ENCODE measurements around the gene CYP8B1. TPM values are rescaled to one million over a fixed set of nuclear protein-coding genes. Genes with fewer than 3 reads are reported as not detected.
A peak's percentile ranks its signal among the peaks of the same experiment; 100 is the strongest.
"Not testable (repeated sequence)": the region's sequence is repeated elsewhere in the genome, so short reads cannot be mapped to it uniquely, and the experiment has no call there.

Gene CYP8B1
- total RNA-seq, 1 experiment from 2014 or later = not detected

DNA sequence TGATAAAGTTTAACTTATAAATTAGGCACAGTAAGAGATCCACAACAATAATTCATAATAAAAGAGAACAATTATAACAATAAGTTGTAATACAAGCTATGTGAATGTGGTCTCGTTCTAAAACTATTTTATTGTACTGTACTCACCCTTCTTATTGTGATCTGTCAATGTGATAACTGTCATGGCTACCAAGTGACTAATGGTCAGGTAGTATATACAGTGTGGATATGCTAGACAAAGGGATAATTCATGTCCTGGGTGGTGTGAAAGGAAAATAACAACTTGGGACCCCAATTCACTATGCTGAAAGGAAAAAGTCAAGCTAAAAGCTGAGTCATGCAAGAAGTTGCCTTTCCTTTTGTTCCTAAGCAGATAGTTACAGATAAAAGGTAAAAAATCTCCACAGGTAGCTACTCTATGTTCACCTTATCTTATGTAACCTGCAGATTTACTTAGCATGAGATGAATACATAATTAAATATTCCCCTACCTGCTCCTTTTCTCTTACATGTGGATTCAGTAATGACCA is 10.7 kb upstream of the CYP8B1 start:
- peak; percentile 31 for DNase-seq (ENCODE audit: low spot score)

DNA sequence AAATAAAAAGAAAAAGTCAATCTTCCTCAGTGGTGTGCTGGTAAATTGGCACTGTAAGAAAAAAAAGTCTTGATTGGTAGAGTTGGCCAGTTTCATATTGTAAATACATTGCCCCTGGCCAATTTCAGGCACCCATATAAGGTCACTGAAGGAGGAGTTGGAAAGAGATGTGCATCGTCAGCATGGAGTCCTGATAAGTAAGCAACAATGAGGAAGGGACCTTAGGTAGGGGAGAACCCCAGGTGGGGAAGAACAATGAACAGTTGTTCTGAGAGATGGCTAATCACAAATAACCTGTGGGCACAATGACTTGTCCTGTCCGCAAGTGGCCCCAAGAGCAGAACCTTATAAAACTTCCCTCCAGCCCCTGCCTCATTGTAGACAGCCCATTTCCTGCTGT is 8.6 kb upstream of the CYP8B1 start:
- DNase-seq (ENCODE audit: low spot score) = no peak

DNA sequence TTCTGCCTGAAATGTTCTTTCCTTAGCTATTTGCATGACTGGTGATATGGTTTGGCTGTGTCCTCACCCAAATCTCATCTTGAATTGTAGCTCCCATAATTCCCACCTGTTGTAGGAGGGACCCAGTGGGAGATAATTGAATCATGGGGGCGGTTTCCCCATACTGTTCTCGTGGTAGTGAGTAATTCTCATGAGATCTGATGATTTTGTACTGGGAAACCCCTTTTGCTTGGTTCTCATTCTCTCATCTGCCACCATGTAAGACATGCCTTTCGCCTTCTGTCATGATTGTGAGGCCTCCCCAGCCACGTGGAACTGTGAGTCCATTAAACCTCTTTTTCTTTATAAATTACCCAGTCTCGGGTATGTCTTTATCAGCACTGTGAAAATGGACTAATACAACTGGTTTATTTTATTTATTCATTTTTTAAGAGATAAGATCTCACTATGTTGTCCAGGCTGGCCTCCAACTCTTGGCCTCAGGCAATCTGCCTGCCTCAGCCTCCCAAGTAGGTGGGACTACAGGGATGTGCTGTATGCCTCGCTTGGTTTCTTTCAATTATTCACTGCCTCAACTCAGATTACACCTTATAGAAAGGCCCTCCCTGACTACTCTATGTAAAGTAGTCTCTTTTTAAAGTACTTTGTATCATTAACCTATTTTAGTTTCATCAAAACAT is 7.7 kb upstream of the CYP8B1 start:
- DNase-seq (ENCODE audit: low spot score) = not testable (repeated sequence)

DNA sequence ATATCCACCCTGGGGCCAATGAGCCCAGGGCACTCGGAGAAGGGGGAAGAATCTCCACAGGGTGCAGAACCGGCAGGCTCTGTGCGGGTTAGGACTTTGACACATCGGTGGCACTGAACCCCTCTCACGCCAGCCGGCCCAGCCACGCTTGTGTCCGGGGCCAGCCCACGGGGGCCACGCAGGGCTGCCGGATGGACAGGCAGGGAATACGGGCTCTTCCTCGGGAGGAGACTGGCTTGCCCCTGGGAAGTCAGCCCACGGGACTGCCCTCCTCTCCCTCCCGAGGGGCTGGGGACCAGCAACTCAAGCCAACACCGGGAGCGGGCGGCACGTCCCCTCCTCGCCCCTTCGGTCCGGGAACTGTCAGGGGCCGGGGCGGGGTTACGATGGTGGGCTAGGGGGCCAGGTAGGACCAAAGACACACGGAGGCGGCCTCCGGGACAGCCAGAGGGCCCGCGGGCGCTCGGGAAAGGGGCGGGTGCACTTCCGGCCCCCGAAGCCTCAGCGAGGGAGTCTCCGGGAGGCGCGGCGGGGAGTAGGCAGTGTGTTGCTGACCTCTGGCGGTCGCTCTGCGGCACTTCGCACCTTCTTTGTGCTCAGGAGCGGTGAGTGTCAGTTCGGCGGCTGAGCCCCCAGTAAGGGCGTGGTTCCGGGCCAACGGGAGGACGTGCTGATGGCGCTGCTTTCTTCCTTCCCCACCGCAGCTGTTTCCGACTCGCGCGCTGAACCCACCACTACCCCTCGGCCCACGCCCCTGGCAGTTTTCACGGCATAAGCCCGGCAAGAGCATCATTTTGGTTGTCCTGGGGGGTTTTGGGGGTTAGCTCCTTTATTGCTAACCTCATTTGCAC is 5.1 kb upstream of the CYP8B1 start:
- DNase-seq (ENCODE audit: low spot score) = peak; percentile 73

DNA sequence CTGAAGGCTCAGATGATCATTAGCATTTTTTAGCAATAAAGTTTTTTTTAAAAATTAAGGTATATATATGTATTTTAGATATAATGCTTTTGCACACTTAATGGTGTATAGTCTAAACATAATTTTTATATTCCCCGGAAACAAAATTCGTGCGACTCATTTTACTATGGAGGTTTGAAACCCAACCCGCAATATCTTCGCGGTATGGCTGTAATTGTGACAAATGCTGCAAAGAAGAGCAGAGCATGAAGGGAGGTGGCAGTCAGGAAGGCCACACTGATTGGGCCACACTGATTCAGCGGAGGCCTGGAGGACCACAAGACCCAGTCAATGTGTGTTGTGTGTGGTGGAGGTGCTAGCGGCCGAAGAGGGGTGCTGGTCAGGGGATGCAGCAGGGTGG is 4.5 kb upstream of the CYP8B1 start:
- no peak for DNase-seq (ENCODE audit: low spot score)

DNA sequence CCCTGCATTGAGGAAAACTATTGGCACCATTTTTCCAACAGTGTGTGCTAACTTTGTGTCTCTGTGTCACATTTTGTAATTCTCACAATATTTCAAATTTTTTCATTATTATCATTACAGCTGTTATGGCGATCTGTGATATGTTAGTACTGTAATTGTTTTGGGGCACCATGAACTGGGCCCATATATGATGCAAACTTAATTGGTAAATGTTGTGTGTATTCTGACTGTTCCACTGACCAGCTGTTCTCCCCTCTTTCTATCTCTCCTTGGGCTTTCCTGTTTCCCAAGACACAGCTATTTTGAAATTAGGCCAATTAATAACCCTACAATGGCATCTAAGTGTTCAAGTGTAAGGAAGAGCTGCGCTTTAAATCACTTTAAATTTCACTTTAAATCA is 2.2 kb upstream of the CYP8B1 start:
- no peak for DNase-seq (ENCODE audit: low spot score)

DNA sequence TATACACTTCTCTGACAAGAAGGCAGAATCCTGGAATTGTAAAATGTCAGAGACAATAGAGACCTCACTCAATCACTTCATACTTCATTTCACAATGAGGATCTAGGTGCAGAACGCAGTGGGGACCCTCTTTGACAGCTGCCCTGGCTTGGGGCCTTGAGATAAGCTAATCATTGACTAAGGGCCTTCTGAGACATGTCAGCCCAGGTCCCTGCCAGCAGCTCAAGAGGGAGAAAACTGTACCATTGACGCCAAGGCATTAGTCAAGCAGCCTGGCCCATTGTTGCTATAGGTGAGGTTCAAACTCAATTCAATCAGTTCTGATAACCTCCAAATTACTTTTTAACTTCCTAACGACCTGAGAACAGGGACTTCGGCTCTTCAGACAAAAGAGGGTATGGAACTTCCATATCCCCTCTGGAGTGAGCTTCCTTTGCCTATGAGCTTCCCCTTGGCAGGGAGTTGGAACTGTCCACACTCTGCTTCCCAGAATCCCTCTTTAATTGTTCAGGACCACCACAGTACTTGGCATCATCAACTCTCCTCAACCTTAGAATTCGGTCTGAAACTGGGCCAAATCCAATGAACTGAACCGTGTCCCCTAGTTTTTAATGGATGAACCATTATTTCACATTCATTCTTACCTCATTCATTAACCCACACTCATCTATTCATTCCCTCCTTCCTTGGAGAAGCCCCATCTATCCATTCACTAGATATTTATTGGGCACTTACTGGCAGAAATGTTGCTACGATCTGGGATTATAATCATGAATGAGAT is 1.5 kb upstream of the CYP8B1 start:
- DNase-seq (ENCODE audit: low spot score) = no peak

DNA sequence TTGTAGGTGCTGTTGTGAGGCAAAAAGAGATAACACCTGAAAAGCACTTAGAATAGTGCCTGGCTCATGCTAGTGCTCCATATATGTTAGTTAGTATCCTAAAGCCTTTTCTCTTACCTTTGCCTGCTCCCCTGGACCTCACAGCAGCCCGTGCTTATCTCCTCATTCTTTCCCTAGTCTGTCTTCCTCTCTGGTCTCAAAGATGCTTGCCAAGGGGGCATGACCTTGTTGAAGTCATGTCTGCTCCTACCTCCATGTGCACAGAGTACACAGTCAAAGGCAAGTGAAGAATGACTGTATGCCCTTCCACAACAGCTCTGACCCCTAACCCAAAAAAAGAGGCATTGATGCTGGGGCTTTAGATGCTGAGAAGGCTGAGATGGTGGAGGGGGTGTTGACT is 722 bp upstream of the CYP8B1 start:
- no peak for DNase-seq (ENCODE audit: low spot score)

DNA sequence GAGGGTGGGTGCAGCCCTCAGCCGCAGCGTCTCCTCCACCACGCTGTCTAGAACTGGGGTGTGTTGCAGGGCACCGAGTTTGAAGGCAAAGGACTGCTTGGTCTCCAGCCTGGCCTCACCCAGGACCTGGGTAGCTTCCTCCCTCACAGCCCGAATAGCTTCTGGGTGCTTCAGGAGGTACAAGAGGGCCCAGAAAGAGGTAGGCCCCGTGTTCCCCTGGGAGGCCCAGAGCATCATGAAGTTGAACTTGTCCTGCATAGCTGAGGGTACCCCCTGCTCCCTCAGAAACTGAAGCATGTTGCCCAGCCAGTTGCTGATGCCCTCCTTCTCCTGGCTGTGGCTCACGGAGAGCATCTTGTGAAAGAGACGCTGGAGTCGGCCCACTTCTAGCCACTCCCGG is 930 bp downstream of the CYP8B1 start:
- no peak for DNase-seq (ENCODE audit: low spot score)

DNA sequence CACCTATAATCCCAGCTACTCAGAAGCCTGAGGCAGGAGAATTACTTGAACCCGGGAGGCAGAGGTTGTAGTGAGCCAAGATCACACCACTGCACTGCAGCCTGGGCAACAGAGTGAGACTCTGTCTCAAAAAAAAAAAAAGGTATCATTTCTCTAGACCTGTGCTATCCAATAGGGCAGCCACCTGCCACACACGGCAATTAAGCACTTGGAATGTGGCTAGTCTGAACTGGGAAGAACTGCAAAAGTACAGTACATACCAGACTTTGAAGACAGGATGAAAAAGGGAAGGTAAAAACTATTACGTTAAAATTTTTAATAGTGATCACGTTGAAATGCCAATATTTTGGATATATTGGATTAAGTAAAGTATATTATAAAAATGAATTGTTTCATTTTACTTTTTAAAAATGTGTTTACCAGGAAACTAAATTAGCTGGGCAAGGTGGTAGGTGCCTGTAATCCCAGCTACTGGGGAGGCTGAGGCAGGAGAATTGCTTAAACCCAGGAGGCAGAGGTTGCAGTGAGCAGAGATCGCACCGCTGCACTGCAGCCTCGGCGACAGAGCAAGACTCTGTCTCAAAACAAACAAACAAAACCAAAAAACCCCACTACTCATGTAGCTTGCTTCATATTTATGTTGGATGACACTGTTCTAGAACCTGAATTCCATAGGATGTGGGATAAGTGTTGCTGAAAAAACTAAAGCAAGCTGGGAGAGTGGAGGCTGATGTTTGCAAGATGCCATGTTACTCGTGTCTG is 2.3 kb downstream of the CYP8B1 start:
- DNase-seq (ENCODE audit: low spot score) = no peak

DNA sequence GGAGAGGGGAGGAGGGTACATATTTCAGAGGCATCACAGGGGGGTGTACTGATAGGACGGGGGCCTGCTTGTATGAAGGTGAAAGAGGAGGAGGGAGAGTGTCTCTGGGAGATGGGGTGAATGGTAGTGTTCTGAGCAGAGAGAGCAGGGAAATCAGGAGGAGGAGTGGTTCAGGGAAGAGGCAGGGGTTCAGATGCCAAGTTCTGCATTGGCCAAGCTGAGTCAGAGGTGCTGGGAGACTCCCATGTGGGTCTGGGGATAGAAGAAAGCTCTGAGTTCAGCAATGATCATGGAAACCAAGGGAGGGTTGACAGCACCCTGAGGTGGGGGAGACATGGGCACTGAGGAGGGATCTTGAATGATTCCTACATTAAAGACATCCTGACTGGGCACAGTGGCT is 3.0 kb downstream of the CYP8B1 start:
- no peak for DNase-seq (ENCODE audit: low spot score)

DNA sequence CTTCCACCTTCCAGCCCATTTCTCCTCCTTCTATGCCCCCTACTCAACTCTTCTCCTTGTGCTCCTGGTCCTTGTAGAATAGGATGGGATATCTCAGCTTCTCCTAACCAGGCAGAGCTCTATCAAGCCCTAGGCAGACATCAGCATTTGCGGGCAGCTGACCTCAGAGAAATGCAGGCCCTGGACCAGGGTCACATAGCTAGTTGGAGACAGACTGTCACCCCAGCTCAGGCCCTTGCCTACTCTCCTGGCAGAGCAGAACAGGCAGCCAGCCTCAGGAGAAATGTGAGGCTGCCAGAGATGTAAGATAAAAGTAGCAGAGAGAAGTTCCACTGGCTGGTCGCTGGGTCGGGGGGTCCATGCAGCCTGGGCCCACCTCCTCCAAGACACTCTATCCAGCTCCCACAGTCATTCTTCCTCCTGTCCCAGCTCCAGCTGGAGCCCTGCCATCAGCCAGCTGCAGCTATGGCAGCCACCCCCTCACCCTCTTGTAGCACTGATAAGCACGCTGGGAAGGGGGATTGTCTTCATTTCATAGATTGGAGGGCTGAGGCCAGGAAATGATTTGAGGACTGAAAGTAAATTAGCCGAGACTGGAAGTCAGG is 4.0 kb downstream of the CYP8B1 start:
- DNase-seq (ENCODE audit: low spot score) = no peak

DNA sequence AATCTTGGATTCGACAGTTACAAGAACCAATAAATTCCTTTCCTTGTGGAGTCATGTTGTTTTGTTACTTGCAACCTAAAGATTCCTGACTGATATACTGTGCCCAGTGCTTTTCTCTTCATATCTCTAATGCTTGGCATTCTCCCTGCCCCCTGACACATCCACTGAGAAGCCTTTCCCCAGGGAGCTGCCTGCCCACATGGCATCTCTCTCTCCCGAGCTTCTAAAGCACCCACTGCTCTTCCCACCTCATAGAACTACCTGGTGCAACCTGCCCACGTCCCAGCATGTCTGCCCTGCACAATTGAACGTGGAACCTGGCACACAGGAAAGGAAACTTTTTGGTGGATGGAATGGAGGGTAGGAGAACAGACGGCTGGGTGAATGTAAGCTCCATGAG is 6.8 kb downstream of the CYP8B1 start:
- DNase-seq (ENCODE audit: low spot score) = no peak

DNA sequence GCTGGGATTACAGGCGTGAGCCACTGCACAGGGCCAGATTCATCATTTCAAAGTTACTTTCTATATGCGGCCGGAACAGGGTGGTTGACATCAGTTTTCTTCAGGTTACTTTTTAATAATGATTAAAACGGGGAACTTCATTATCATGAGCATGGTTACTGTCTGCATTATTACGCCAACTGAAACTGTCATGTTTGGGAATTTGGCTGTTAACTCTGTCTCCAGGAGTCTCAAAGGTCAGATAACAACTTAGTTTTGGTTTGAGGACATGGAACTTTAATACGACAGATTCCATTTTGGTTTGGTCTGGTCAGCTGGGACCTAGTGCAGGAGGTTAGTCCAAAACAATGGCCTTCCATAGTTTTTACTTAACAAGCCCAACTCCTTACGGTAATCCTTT is 8.5 kb downstream of the CYP8B1 start:
- DNase-seq (ENCODE audit: low spot score) = no peak

DNA sequence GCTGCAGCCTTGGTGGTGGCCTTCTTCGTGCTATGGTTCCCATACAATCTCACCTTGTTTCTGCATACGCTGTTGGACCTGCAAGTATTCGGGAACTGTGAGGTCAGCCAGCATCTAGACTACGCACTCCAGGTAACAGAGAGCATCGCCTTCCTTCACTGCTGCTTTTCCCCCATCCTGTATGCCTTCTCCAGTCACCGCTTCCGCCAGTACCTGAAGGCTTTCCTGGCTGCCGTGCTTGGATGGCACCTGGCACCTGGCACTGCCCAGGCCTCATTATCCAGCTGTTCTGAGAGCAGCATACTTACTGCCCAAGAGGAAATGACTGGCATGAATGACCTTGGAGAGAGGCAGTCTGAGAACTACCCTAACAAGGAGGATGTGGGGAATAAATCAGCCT is 10.4 kb downstream of the CYP8B1 start:
- no peak for DNase-seq (ENCODE audit: low spot score)

DNA sequence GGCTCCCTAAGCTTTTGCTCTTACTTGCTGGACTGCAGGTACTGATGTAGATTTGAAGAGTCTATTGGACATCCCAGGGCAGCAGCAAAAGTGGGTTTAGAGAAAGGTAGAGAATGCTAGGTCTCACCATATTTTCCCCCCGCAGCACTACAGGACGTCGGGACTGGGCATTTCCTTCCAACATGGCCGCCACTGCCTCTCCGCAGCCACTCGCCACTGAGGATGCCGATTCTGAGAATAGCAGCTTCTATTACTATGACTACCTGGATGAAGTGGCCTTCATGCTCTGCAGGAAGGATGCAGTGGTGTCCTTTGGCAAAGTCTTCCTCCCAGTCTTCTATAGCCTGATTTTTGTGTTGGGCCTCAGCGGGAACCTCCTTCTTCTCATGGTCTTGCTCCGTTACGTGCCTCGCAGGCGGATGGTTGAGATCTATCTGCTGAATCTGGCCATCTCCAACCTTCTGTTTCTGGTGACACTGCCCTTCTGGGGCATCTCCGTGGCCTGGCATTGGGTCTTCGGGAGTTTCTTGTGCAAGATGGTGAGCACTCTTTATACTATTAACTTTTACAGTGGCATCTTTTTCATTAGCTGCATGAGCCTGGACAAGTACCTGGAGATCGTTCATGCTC is 11.2 kb downstream of the CYP8B1 start:
- DNase-seq (ENCODE audit: low spot score) = no peak

DNA sequence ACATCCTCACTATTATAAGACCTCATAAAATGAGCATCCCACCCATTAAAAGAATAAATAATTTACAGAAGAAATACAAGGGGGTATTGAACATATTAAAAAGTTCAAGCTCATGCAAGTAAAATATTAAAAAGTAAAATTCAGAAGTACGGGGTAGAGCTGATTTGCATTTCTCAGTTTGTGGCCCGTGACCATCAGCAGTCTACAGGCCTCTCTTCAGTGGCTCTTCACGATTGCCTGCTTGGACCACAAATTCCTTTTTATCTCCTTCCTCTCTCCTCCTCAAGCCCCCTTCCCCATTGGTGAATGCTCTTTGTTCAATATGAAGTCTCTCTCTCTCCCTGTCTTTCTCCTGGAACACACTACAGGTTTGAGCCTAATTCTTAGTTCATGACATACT is 19.1 kb downstream of the CYP8B1 start:
- DNase-seq (ENCODE audit: low spot score) = no peak

DNA sequence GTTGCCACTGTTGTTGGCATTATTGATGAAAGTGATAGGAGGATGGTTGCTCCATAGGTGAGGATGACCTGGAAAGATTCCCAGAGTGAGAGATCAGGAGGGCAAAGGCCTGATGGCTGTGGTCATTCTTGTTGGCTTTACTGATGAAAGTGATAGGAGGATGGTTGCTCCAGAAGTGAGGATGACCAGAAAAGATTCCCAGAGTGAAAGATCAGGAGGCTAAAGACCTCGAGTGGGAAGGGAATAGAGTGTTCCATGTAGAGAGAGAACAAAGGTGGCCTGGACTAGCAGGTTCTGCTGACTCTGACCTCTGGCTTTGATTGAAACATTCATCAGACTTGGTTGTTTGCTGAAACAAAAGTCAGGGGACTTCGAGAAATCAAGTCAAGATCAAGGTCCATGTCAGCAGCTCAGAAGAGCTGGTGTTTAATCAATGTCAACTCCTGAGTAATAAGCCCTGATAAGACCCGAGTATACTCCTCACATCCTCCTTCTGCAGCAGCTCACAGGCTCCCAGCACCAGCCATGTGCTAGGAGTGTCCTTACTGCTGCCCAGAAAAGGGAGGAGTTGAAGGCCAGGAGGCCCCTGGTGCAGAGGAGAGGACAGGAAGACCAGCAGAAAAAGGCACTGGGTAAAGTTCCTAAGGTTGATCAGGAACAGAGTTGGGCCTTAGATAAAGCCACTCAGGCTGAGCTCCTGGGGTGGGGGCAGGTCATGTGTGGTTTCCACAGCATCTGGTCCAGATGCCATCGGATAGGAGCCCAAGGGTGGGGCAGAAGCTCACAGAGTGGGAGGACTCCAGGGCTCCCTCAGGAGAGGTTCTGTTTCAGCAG is 19.9 kb downstream of the CYP8B1 start:
- no peak for DNase-seq (ENCODE audit: low spot score)

DNA sequence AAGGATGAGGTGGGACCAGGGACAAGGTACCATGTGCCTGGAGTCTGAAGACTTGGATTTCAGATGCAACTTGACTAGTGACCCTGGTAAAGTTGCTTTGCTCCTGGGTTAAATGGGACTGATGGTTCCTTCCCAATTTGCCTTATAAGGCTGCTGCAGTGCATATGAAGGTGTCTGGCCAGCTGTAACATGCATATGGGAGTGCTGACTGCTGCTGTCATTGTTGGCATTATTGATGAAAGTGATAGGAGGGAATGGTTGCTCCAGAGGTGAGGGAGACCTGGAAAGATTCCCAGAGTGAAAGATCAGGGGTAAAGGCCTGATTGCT is 20.5 kb downstream of the CYP8B1 start:
- no peak for DNase-seq (ENCODE audit: low spot score)
